PC-9 (cell line): ENCODE measurements around the gene PSMD13. TPM values are rescaled to one million over a fixed set of nuclear protein-coding genes. Genes with fewer than 3 reads are reported as not detected.

Experiments
- BruUV-seq: library from RNA; stranded (reverse); fragments of 400-500 nt; replicated peaks from 2 replicates; lab custom pipeline; 2021; lab: Mats Ljungman, UMichigan
- CTCF ChIA-PET: fragments of 300-600 bp; sonication (Branson Sonifier 250); formaldehyde crosslinking; loops from one replicate; lab custom pipeline; 2022; ENCODE audit warnings: antibody characterized with exemption; lab: Charles Lee
- POLR2A ChIA-PET: fragments of 300-600 bp; sonication (Branson Sonifier 250); formaldehyde crosslinking; loops from one replicate; lab custom pipeline; 2022; ENCODE audit warnings: antibody characterized with exemption; ENCODE audit not compliant: unreplicated experiment; lab: Charles Lee
- DNase-seq, 2 experiments: peaks; one replicate each; pipeline versions ENCODE4 v3.0.0 to v3.0.0-alpha.2; 2015 to 2022; ENCODE audit warnings: mixed read lengths in 1 of 2
- H2AFZ ChIP-seq: fragments of 200-600 bp; sonication (generic); 2 replicates; pipeline ENCODE4 v1.8.1; 2017; ENCODE audit warnings: antibody characterized with exemption
- H3F3A ChIP-seq: fragments of 200-600 bp; sonication (generic); 2 replicates; pipeline ENCODE4 v1.8.1; 2017; ENCODE audit warnings: antibody characterized with exemption, mild to moderate bottlenecking, low read depth; ENCODE audit not compliant: insufficient read depth
- H3K27ac ChIP-seq: fragments of 200-600 bp; sonication (generic); 2 replicates; pipeline ENCODE4 v1.6.1; 2016; ENCODE audit warnings: mixed run types
- H3K27me3 ChIP-seq: fragments of 200-600 bp; sonication (generic); 2 replicates; pipeline ENCODE4 v1.6.1; 2016; ENCODE audit warnings: low read depth, mixed run types; ENCODE audit not compliant: insufficient read depth
- H3K36me3 ChIP-seq: fragments of 200-600 bp; sonication (generic); 2 replicates; pipeline ENCODE4 v1.6.1; 2016; ENCODE audit warnings: low read depth, mixed run types
- H3K4me1 ChIP-seq: fragments of 200-600 bp; sonication (generic); replicated peaks from 2 replicates; pipeline ENCODE4 v1.6.1; 2016; ENCODE audit warnings: mixed run types; ENCODE audit not compliant: insufficient read depth
- H3K4me2 ChIP-seq: fragments of 200-600 bp; sonication (generic); 2 replicates; pipeline ENCODE4 v1.6.1; 2017; ENCODE audit warnings: mixed run types
- H3K4me3 ChIP-seq: fragments of 200-600 bp; sonication (generic); 2 replicates; pipeline ENCODE4 v1.6.1; 2016; ENCODE audit warnings: mixed run types
- H3K79me2 ChIP-seq: fragments of 200-600 bp; sonication (generic); 2 replicates; pipeline ENCODE4 v1.6.1; 2017; ENCODE audit warnings: low read depth, mixed run types
- H3K9me2 ChIP-seq: fragments of 200-600 bp; sonication (generic); 2 replicates; pipeline ENCODE4 v1.8.1; 2017; ENCODE audit warnings: mild to moderate bottlenecking; ENCODE audit not compliant: insufficient read depth
- H3K9me3 ChIP-seq: fragments of 200-600 bp; sonication (generic); 2 replicates; pipeline ENCODE4 v1.8.1; 2016; ENCODE audit warnings: low read depth; ENCODE audit not compliant: insufficient read depth
- H4K20me1 ChIP-seq: fragments of 200-600 bp; sonication (generic); 2 replicates; pipeline ENCODE4 v1.8.1; 2017; ENCODE audit not compliant: insufficient read depth
- EZH2 ChIP-seq: fragments of 200-600 bp; sonication (generic); IDR thresholded peaks from 2 replicates; pipeline ENCODE4 v1.8.0; 2017; ENCODE audit warnings: antibody characterized with exemption, low read depth
- intact Hi-C: fragments of 100-400 bp; cut with micrococcal nuclease; formaldehyde crosslinking; loops from one replicate; pipeline ENCODE4 v1.10.0; 2022; ENCODE audit not compliant: unreplicated experiment
- total RNA-seq: library from RNA; stranded (reverse); gene quantifications from 2 replicates; pipeline ENCODE4 v1.2.3, GENCODE V29; 2021
- TF ChIP-seq, protein P1 (sequence below): fragments of 200-600 bp; sonication (generic); conservative IDR thresholded peaks from 2 replicates; pipeline ENCODE4 v1.6.1; 2017; ENCODE audit warnings: mixed run types, antibody characterized with exemption, mild to moderate bottlenecking, moderate library complexity

The PSMD13 gene
- total RNA-seq, 1 experiment from 2014 or later = 143 TPM

DNA sequence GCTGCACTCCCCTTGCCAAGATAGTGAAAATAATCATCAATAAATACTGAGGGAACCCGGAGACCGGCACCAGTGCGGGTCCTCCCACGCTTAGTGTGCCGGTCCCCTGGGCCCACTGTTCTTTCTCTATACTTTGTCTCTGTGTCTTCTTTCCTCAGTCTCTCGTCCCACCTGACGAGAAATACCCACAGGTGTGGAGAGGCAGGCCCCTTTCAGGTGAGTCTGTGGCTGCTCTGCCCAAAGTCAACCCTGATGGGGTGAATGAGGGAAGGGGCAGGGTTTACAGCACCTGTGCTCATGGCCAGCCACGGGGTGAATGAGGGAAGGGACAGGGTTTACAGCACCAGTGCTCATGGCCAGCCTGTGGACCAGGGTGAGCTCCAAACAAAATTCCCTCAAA is 34.3 kb upstream of the PSMD13 start:
- no TSS peak for BruUV-seq

DNA sequence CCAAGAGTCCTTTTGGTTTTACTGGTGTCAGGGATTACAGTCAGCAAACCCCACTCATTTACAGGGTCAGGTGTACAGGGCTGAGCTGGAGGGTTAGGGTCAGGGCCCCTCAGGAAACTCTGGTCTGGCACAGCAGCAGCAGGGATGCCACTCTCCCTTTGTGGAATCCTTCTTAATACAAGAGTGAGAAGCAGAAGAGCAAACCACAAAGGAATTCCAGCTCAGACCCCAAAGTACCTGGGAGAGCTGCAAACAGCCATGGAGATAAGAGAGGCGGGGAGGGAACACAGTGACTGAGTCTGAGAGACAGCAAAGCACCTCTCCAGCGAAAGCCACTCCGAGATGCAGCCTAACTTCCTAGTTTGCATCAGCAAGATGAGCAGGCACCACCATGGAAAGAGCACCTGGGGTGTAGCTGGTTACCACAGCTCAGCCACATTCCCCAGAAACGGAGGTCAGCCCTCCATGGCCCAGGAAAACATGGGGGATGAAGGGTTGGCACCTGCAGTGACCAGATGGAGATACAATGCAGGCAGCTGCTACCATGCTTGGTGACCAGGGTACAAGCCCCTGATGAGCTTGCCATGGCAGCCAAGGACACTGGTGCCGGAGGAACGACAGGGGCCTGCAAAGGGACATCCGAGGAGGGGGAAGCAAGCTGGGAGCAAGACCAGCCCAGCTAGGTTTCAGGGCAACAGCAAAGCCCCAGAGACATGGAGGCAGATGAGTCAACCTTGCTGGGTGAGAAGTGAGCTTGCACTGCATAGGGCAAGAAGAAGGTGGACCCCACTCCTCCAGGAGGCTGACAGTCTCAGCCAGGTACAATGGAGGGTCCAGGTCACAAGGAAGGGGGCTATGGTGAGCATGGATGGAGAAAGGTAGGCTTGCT is 33.5 kb upstream of the PSMD13 start:
- DNase-seq = no peak
- no peaks in the 10 kb centered on the region for H3K27me3 ChIP-seq
- ChIA-PET CTCF (no interaction called here), POLR2A (interaction anchor here (0.7 kb wide), 1 partner anchor 49 kb away, joined by 3 read pairs; no protein-coding TSS in a partner anchor)
- H3K4me1 ChIP-seq = no peaks in the 10 kb centered on the region
- H3K4me3 ChIP-seq = no peak overlapping the region
- no peak overlapping the region for H3K27ac ChIP-seq
- no peaks in the 10 kb centered on the region for H3K36me3 ChIP-seq
- H3K9me2 ChIP-seq = no peaks in the 10 kb centered on the region
- no TSS peak for BruUV-seq
- intact Hi-C loops = no loop called here
- no peak for TF ChIP-seq EZH2
- TF ChIP-seq, protein P1, sequence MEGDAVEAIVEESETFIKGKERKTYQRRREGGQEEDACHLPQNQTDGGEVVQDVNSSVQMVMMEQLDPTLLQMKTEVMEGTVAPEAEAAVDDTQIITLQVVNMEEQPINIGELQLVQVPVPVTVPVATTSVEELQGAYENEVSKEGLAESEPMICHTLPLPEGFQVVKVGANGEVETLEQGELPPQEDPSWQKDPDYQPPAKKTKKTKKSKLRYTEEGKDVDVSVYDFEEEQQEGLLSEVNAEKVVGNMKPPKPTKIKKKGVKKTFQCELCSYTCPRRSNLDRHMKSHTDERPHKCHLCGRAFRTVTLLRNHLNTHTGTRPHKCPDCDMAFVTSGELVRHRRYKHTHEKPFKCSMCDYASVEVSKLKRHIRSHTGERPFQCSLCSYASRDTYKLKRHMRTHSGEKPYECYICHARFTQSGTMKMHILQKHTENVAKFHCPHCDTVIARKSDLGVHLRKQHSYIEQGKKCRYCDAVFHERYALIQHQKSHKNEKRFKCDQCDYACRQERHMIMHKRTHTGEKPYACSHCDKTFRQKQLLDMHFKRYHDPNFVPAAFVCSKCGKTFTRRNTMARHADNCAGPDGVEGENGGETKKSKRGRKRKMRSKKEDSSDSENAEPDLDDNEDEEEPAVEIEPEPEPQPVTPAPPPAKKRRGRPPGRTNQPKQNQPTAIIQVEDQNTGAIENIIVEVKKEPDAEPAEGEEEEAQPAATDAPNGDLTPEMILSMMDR = no peak
- peaks cover 11% of the 10 kb centered on the region; the same call in 1 of the 2 replicates for H4K20me1 ChIP-seq
- no peaks in the 10 kb centered on the region for H3K9me3 ChIP-seq
- peaks cover 28% of the 10 kb centered on the region for H3K79me2 ChIP-seq
- H3F3A ChIP-seq = peaks cover 9% of the 10 kb centered on the region
- no peak overlapping the region for H3K4me2 ChIP-seq
- H2AFZ ChIP-seq = no peak overlapping the region

More for the DNA sequence above, 34.3 kb upstream of the PSMD13 start:
- Histone ChIP-seq H2AFZ (no peak overlapping the region), H3K27ac (no peak overlapping the region), H3K36me3 (no peaks in the 10 kb centered on the region), H4K20me1 (peaks cover 11% of the 10 kb centered on the region; the same call in 1 of the 2 replicates), H3K4me1 (no peaks in the 10 kb centered on the region), H3K4me2 (no peak overlapping the region), H3K9me3 (no peaks in the 10 kb centered on the region), H3K9me2 (no peaks in the 10 kb centered on the region), H3K27me3 (no peaks in the 10 kb centered on the region), H3K4me3 (no peak overlapping the region), H3K79me2 (peaks cover 22% of the 10 kb centered on the region), H3F3A (peaks cover under 1% of the 10 kb centered on the region)
- intact Hi-C loops = no loop called here
- no peak for DNase-seq
- CTCF ChIA-PET = no interaction called here
- TF ChIP-seq EZH2 = no peak
- TF ChIP-seq, protein P1 = no peak
- POLR2A ChIA-PET = interaction anchor here (0.7 kb wide), 1 partner anchor 50 kb away, joined by 3 read pairs; no protein-coding TSS in a partner anchor

DNA sequence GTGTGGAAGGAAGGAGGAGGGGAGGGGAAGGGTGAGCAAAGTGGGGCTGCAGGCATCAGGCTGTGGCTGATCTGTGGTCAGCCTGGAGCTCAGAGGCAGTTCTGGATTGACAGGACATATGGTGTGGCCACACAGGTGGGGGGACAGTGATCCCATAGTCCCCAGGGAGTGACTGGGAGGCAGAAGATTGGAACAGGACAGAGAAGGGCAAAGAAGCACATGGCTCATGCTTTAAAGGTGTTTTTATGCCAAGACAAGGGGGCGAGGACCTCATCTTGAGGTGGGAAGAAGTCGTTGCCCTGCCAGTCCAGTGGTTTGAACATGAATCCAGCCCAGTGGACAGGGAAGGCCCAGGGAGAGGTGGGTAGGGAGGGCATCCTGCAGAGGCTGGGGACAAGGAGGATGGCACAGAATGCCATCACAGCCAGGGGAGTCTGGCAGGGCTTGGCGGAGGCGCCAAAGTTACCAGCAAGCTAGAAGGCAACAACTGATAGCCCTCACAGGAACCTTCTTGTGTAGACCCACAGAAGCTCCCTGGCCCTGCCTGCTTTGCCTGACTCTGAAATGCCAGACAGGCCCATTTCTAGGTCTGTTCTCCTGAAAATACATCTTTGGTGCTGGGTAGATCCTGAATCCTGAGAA is 32.7 kb upstream of the PSMD13 start:
- H4K20me1 ChIP-seq = peaks cover 11% of the 10 kb centered on the region; the same call in 1 of the 2 replicates

More for the DNA sequence above, 32.7 kb upstream of the PSMD13 start:
- intact Hi-C loops = no loop called here
- CTCF ChIA-PET = no interaction called here
- no peak overlapping the region for H3K27ac ChIP-seq
- no TSS peak for BruUV-seq
- no peaks in the 10 kb centered on the region for H3K27me3 ChIP-seq
- no peak overlapping the region for H3K4me3 ChIP-seq
- no peaks in the 10 kb centered on the region for H3K36me3 ChIP-seq
- H3K9me3 ChIP-seq = no peaks in the 10 kb centered on the region
- DNase-seq = no peak
- H2AFZ ChIP-seq = no peak overlapping the region
- no peak for TF ChIP-seq EZH2
- TF ChIP-seq, protein P1 = no peak
- POLR2A ChIA-PET = no interaction called here
- H3K9me2 ChIP-seq = no peaks in the 10 kb centered on the region
- H3K79me2 ChIP-seq = peaks cover 31% of the 10 kb centered on the region
- no peaks in the 10 kb centered on the region for H3K4me1 ChIP-seq
- no peak overlapping the region for H3K4me2 ChIP-seq
- peaks cover 10% of the 10 kb centered on the region for H3F3A ChIP-seq
